Psoas muscle (tissue), 8 donors: ENCODE results near the gene TRRAP. TPM values are rescaled to one million over a fixed set of nuclear protein-coding genes. Genes with fewer than 3 reads are reported as not detected.

ENCODE experiments used
- ATAC-seq, 4 donors: fragments of 200-7000 bp; cut with Tn5 transposase; one replicate each; pipeline ENCODE4 v1.9.1; 2020; ENCODE audit warnings: moderate library complexity in 3 of 4, mild to moderate bottlenecking in 2 of 4
- DNase-seq, 2 donors: peaks; one replicate each; pipeline ENCODE4 v3.0.0-alpha.2; 2020
- H3K27ac ChIP-seq: fragments of 200-600 bp; one replicate; pipeline ENCODE4 v1.8.0; 2022
- H3K27me3 ChIP-seq, 3 donors: fragments of 200-600 bp in 1 of 3; one replicate each; pipeline versions ENCODE4 v1.6.1 to v1.8.0; 2013 to 2022; ENCODE audit warnings: low read length in 2 of 3, mild to moderate bottlenecking in 2 of 3, moderate library complexity in 1 of 3; ENCODE audit not compliant: insufficient read depth in 3 of 3
- H3K36me3 ChIP-seq, 2 donors: fragments of 200-600 bp in 1 of 2; one replicate each; pipeline versions ENCODE4 v1.6.1 to v1.8.0; 2013 to 2022; ENCODE audit warnings: low read depth in 1 of 2, mild to moderate bottlenecking in 1 of 2, moderate library complexity in 1 of 2; ENCODE audit not compliant: insufficient read depth in 1 of 2
- H3K4me1 ChIP-seq: fragments of 200-600 bp; one replicate; pipeline ENCODE4 v1.8.0; 2022
- H3K4me3 ChIP-seq: fragments of 200-600 bp; one replicate; pipeline ENCODE4 v1.8.0; 2022; ENCODE audit warnings: mild to moderate bottlenecking
- H3K9me3 ChIP-seq: fragments of 200-600 bp; one replicate; pipeline ENCODE4 v1.8.0; 2022
- WGBS, 3 donors: extraction: QIAGEN DNeasy Blood & Tissue Kit; methylation state at CpG; one replicate each; pipeline versions ENCODE4 v1.1.6 to v1.1.7; 2013; 5-methylcytosine and 5-hydroxymethylcytosine counted together
- intact Hi-C, 2 donors: fragments of 100-400 bp; cut with DNase I; formaldehyde crosslinking; loops; one replicate each; pipeline versions ENCODE4 v1.11.0 to v1.14.2; 2022
- polyA plus RNA-seq, 3 donors: library from polyadenylated mRNA; stranded (reverse); fragments of 200-250 nt; gene quantifications; one replicate each; pipeline ENCODE4 v1.2.3, GENCODE V29; 2013
- total RNA-seq, 4 donors: library from RNA; stranded (reverse); fragmentation: NEBNext Ultra II Directional in 2 of 4; extraction: Animal tissue kit (Norgen Biotek cat#: 25700) in 2 of 4; gene quantifications; one replicate each; pipeline versions ENCODE4 v1.2.1 to v1.2.4, GENCODE V29; 2021 to 2023
- TF ChIP-seq, protein P1 (sequence below): fragments of 200-600 bp; IDR thresholded peaks from one replicate; pipeline ENCODE4 v1.8.0; 2022; ENCODE audit warnings: antibody characterized with exemption
- donor health status: healthy with polysubstance abuse.
- donor health status: DM: no; HTN: no; CAD: no; lungs with moderate emphysema.
- donor health status: Bipolar disorder and iron deficiency.
- donor health status: healthy.
- donor health status: DM: yes; HTN: yes; CAD: no.
- donor health status: DM: no; HTN: no; CAD: no.
- donor health status: DM: no; HTN: no; CAD: no.
- donor health status: DM: yes; HTN: yes; CAD: no.

TRRAP gene
- total and polyA plus RNA-seq, 7 donors, result 3.8 to 21.3 (median 13.3) TPM

DNA sequence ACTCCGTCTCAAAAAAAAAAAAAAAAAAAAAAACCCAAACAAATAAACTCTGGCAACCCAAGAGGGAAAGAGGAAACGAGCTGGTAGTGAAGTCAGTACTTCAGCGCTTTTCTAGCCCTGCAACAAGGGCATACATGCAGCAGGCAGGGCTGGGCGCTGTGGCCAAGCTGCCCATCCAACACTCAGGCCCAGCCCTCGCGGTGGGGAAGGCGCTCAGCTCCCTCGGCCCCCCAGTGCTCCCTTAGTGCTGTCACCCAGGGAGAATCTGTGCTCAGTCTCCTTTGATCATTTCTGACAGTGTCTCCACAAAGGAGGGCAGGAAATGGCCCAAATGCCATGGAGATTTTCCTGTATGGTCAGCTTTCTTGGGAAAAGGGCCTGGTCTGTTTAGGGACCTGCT, 168.4 kb downstream of the TRRAP start:
- intact Hi-C loops, result no loop called here
- H3K27ac ChIP-seq, result no peak overlapping the region
- WGBS, 3 donors, result 90% methylated on average over 7 to 8 of the region's 8 CpGs
- ATAC-seq, result no peak
- H3K4me3 ChIP-seq, result no peak overlapping the region
- no peaks in the 10 kb centered on the region for H3K9me3 ChIP-seq
- TF ChIP-seq, protein P1, sequence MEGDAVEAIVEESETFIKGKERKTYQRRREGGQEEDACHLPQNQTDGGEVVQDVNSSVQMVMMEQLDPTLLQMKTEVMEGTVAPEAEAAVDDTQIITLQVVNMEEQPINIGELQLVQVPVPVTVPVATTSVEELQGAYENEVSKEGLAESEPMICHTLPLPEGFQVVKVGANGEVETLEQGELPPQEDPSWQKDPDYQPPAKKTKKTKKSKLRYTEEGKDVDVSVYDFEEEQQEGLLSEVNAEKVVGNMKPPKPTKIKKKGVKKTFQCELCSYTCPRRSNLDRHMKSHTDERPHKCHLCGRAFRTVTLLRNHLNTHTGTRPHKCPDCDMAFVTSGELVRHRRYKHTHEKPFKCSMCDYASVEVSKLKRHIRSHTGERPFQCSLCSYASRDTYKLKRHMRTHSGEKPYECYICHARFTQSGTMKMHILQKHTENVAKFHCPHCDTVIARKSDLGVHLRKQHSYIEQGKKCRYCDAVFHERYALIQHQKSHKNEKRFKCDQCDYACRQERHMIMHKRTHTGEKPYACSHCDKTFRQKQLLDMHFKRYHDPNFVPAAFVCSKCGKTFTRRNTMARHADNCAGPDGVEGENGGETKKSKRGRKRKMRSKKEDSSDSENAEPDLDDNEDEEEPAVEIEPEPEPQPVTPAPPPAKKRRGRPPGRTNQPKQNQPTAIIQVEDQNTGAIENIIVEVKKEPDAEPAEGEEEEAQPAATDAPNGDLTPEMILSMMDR, result no peak
- peaks cover 6 to 92% of the 10 kb centered on the region in 2 donors for H3K36me3 ChIP-seq
- DNase-seq, result no peak
- H3K27me3 ChIP-seq, result no peaks in the 10 kb centered on the region
- no peaks in the 10 kb centered on the region for H3K4me1 ChIP-seq

DNA sequence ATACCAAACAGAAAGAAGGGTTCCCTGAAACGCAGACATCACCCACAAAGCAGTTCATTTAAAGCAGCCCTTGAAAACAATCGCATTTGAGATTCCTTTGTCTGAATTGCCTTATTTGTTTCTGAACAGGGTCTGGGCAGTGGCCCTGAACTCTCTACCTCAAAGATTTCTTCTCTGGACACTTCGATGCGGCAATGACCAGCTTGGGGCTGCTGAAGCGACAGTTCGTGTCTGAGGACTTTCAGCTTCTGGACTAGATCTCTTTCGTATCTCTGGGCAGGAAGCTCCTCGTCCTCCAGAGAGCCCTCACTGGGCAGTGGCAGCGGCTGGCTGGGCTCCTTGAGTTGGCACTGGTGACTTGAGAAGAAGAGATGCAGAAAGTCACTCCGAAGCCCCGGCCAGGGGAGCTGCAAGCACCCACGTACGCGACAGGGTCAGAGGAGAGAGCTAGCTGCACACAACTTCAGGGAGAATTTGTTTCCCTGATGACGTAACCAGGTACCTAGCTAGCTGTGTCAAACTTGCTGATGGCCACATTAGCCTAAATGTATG, 169.3 kb downstream of the TRRAP start:
- 93% methylated on average over 15 of the region's 15 CpGs for WGBS, 3 donors
- Histone ChIP-seq H3K27ac (no peak overlapping the region), H3K36me3 (peaks cover 6 to 94% of the 10 kb centered on the region in 2 donors), H3K4me3 (no peak overlapping the region), H3K27me3 (no peaks in the 10 kb centered on the region), H3K4me1 (no peaks in the 10 kb centered on the region), H3K9me3 (no peaks in the 10 kb centered on the region)
- intact Hi-C loops, result no loop called here
- ATAC-seq (no peak), DNase-seq (no peak)
- TF ChIP-seq, protein P1, result no peak

DNA sequence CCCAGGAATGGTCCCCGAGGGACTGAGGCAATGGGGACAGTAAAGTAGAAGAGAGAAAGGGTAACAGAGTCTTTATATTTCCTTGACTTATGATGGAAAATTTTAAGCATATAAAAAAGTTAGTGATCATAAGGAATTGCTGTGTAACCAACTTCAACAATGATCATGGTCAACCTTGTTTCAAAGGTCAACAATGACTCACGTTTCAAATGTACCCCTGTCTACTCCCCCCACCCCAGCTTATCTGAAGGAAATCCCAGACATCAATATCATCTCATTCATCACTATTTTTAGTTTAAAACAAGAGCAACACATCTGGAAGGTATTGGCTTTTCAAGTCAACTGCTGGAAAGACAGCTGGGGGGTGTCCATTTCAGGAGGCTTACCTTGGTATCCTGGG, 172.6 kb downstream of the TRRAP start:
- Histone ChIP-seq H3K27ac (no peak overlapping the region), H3K36me3 (peaks cover 9 to 97% of the 10 kb centered on the region in 2 donors), H3K9me3 (no peaks in the 10 kb centered on the region), H3K4me1 (no peaks in the 10 kb centered on the region), H3K27me3 (no peaks in the 10 kb centered on the region), H3K4me3 (no peak overlapping the region)
- ATAC-seq, result no peak
- TF ChIP-seq, protein P1, result no peak
- intact Hi-C loops, result no loop called here
- DNase-seq, result no peak
- WGBS, 3 donors, result 60 to 72% (median 68%) methylated on average over 2 of the region's 2 CpGs

DNA sequence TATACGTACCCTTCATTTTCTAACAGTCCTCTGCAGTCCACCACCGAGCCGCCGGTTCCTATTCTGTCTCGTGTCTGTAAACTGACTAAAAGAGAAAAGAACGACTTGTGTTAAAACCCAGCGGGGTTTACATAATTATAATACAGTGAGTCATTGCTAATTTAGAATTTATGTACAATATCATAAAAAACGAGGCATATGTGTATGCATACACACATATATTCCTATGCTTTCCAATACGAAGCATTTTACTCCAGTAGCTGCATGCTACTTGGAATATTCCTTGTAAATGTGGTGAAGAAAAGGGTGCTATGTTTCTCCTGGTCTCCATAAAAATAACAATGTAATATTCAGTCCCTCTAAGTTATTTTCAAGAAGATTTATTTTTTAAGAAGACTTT, 176.4 kb downstream of the TRRAP start:
- intact Hi-C loops, result no loop called here
- WGBS, 3 donors, result 95 to 98% (median 95%) methylated on average over 9 of the region's 9 CpGs
- no peaks in the 10 kb centered on the region for H3K27me3 ChIP-seq
- no peak overlapping the region for H3K27ac ChIP-seq
- ATAC-seq, result no peak
- no peaks in the 10 kb centered on the region for H3K9me3 ChIP-seq
- DNase-seq, result no peak
- H3K36me3 ChIP-seq, result peaks cover 5 to 95% of the 10 kb centered on the region in 2 donors
- no peaks in the 10 kb centered on the region for H3K4me1 ChIP-seq
- TF ChIP-seq, protein P1, result no peak
- H3K4me3 ChIP-seq, result no peak overlapping the region
